Measurements from ENCODE around the gene PATL1. TPM values are rescaled to one million over a fixed set of nuclear protein-coding genes. Genes with fewer than 3 reads are reported as not detected.

The PATL1 gene
- total and polyA plus RNA-seq, 5 donors = 11.7 to 30.2 (median 22.6) TPM

Small RNA genes lying within 50 kb of the gene (microRNA-seq; reads per million reads assigned to microRNA genes)
- 0 to 0.54 reads per million in 2 donors for gene MIR3162

Other genes with a start within 250 kb of the PATL1 start
- gene OR5A2, start 242.6 kb downstream of the PATL1 start, total RNA-seq = not detected
- gene OR5A2, start 242.6 kb downstream of the PATL1 start, polyA plus RNA-seq = not detected
- gene OR5A1, start 232.6 kb downstream of the PATL1 start, total RNA-seq = not detected
- not detected for gene OR5A1, start 232.6 kb downstream of the PATL1 start, polyA plus RNA-seq
- gene OR4D6, start 212.1 kb downstream of the PATL1 start, total RNA-seq = not detected
- gene OR4D6, start 212.1 kb downstream of the PATL1 start, polyA plus RNA-seq = not detected
- not detected for gene OR4D10, start 195.7 kb downstream of the PATL1 start, total RNA-seq
- not detected for gene OR4D10, start 195.7 kb downstream of the PATL1 start, polyA plus RNA-seq
- not detected for gene OR4D11, start 165.5 kb downstream of the PATL1 start, total RNA-seq
- gene OR4D11, start 165.5 kb downstream of the PATL1 start, polyA plus RNA-seq = not detected
- gene OR4D9, start 157.5 kb downstream of the PATL1 start, total RNA-seq = not detected
- gene OR4D9, start 157.5 kb downstream of the PATL1 start, polyA plus RNA-seq = not detected
- 10 to 100 TPM; 33.9 to 40.6 (median 36.3) TPM for gene OSBP, start 53.3 kb downstream of the PATL1 start, total RNA-seq
- gene OSBP, start 53.3 kb downstream of the PATL1 start, polyA plus RNA-seq = 16.2 TPM
- gene OR10V1, start 44.8 kb upstream of the PATL1 start, total RNA-seq = not detected
- gene OR10V1, start 44.8 kb upstream of the PATL1 start, polyA plus RNA-seq = not detected
- 10 to 100 TPM in 3 of 4 donors, 1 to 10 TPM in 1; 7.4 to 12.0 (median 10.7) TPM for gene STX3, start 86.3 kb upstream of the PATL1 start, total RNA-seq
- 7.1 TPM for gene STX3, start 86.3 kb upstream of the PATL1 start, polyA plus RNA-seq
- 10 to 100 TPM; 53.7 to 82.6 (median 70.1) TPM for gene MRPL16, start 141.7 kb upstream of the PATL1 start, total RNA-seq
- gene MRPL16, start 141.7 kb upstream of the PATL1 start, polyA plus RNA-seq = 150 TPM
- gene CBLIF, start 176.5 kb upstream of the PATL1 start, total RNA-seq = not detected
- not detected for gene CBLIF, start 176.5 kb upstream of the PATL1 start, polyA plus RNA-seq
- gene TCN1, start 197.4 kb upstream of the PATL1 start, total RNA-seq = not detected
- gene TCN1, start 197.4 kb upstream of the PATL1 start, polyA plus RNA-seq = not detected
- not detected for gene OOSP3, start 209.7 kb upstream of the PATL1 start, total RNA-seq
- gene OOSP3, start 209.7 kb upstream of the PATL1 start, polyA plus RNA-seq = not detected

Measured in right cardiac atrium (tissue), 5 donors.